ENCODE results near the gene HDGFL3. TPM values are rescaled to one million over a fixed set of nuclear protein-coding genes. Genes with fewer than 3 reads are reported as not detected.

Gene HDGFL3
- total and polyA plus RNA-seq, 7 donors = 2.1 to 83.6 (median 58.0) TPM

- TF ChIP-seq POLR2A (IDR thresholded peaks at IDR 0.05) = no peak
- TF ChIP-seq, protein P1, sequence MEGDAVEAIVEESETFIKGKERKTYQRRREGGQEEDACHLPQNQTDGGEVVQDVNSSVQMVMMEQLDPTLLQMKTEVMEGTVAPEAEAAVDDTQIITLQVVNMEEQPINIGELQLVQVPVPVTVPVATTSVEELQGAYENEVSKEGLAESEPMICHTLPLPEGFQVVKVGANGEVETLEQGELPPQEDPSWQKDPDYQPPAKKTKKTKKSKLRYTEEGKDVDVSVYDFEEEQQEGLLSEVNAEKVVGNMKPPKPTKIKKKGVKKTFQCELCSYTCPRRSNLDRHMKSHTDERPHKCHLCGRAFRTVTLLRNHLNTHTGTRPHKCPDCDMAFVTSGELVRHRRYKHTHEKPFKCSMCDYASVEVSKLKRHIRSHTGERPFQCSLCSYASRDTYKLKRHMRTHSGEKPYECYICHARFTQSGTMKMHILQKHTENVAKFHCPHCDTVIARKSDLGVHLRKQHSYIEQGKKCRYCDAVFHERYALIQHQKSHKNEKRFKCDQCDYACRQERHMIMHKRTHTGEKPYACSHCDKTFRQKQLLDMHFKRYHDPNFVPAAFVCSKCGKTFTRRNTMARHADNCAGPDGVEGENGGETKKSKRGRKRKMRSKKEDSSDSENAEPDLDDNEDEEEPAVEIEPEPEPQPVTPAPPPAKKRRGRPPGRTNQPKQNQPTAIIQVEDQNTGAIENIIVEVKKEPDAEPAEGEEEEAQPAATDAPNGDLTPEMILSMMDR (IDR thresholded peaks at IDR 0.05) = no peak
- no peak for TF ChIP-seq EP300 (IDR thresholded peaks at IDR 0.05)
- no peak for TF ChIP-seq POLR2AphosphoS5 (IDR thresholded peaks at IDR 0.05)
- no peaks in the 10 kb centered on the region for H3K36me3 ChIP-seq
- WGBS, 2 donors = 84 to 86% methylated on average over 5 of the region's 5 CpGs
- no peak for DNase-seq
- no peaks in the 10 kb centered on the region for H3K4me1 ChIP-seq
- no peaks in the 10 kb centered on the region for H3K9me3 ChIP-seq
- intact Hi-C loops (cut with DNase I) = no loop called here
- no peak overlapping the region for H3K4me3 ChIP-seq
- H3K27ac ChIP-seq = no peak overlapping the region
- H3K27me3 ChIP-seq = peaks cover 0 to 20% (median 4%) of the 10 kb centered on the region in 3 donors
Observed at GRCh38 chr15:83081256-83082014, 126.2 kb downstream of the HDGFL3 start.

GRCh38 chr15:83078712-83079111, 128.9 kb downstream of the HDGFL3 start:
- no peaks in the 10 kb centered on the region for H3K4me1 ChIP-seq
- no peak overlapping the region for H3K4me3 ChIP-seq
- intact Hi-C loops (cut with DNase I) = no loop called here
- no peaks in the 10 kb centered on the region for H3K36me3 ChIP-seq
- peaks cover 0 to 20% (median 4%) of the 10 kb centered on the region in 3 donors for H3K27me3 ChIP-seq
- no peak overlapping the region for H3K27ac ChIP-seq
- peaks cover 0 to under 1% (median 0%) of the 10 kb centered on the region in 4 donors for H3K9me3 ChIP-seq
- WGBS, 2 donors = 71 to 79% methylated on average over 7 of the region's 7 CpGs
- no peak for DNase-seq
- TF ChIP-seq POLR2AphosphoS5 (IDR thresholded peaks at IDR 0.05) (no peak), EP300 (IDR thresholded peaks at IDR 0.05) (no peak), POLR2A (IDR thresholded peaks at IDR 0.05) (no peak)
- TF ChIP-seq, protein P1 (IDR thresholded peaks at IDR 0.05) = no peak

Other genes starting within 250 kb of the HDGFL3 start
- gene RAMAC, start 221.6 kb downstream of the HDGFL3 start, total RNA-seq = 10 to 100 TPM; 10.8 to 21.8 (median 19.2) TPM
- gene RAMAC, start 221.6 kb downstream of the HDGFL3 start, polyA plus RNA-seq = 10 to 100 TPM; 19.8 to 40.2 (median 23.4) TPM
- gene C15orf40, start 196.2 kb downstream of the HDGFL3 start, total RNA-seq = 10 to 100 TPM in 3 of 4 donors, 1 to 10 TPM in 1; 9.1 to 14.6 (median 12.0) TPM
- 10 to 100 TPM; 21.3 to 26.1 (median 23.4) TPM for gene C15orf40, start 196.2 kb downstream of the HDGFL3 start, polyA plus RNA-seq
- 10 to 100 TPM; 64.2 to 82.4 (median 71.3) TPM for gene BTBD1, start 140.6 kb downstream of the HDGFL3 start, total RNA-seq
- gene BTBD1, start 140.6 kb downstream of the HDGFL3 start, polyA plus RNA-seq = 10 to 100 TPM; 32.1 to 59.9 (median 39.0) TPM
- 1 to 10 TPM; 2.6 to 7.5 (median 4.6) TPM for gene TM6SF1, start 100.2 kb downstream of the HDGFL3 start, total RNA-seq
- 1 to 10 TPM; 1.2 to 3.7 (median 2.6) TPM for gene TM6SF1, start 100.2 kb downstream of the HDGFL3 start, polyA plus RNA-seq
- under 1 TPM in 3 of 4 donors, not detected in 1; 0.14 to 0.36 (median 0.28) TPM for gene BNC1, start 76.8 kb upstream of the HDGFL3 start, total RNA-seq
- under 1 TPM in 2 of 3 donors, not detected in 1; under 0.01 to 0.06 TPM for gene BNC1, start 76.8 kb upstream of the HDGFL3 start, polyA plus RNA-seq
- gene SH3GL3, start 239.5 kb upstream of the HDGFL3 start, total RNA-seq = under 1 TPM in 3 of 4 donors, not detected in 1; 0.54 to 0.99 (median 0.71) TPM
- gene SH3GL3, start 239.5 kb upstream of the HDGFL3 start, polyA plus RNA-seq = under 1 TPM in 1 of 3 donors, not detected in 2; 0.04 TPM

Measured in sigmoid colon (tissue), 7 donors.